ENCODE data around the gene TRIM47. TPM values are rescaled to one million over a fixed set of nuclear protein-coding genes. Genes with fewer than 3 reads are reported as not detected.

TRIM47 gene
- total RNA-seq, 2 experiments from 2014 or later: 25.9 to 41.9 TPM

GRCh38 chr17:75874323-75875181, 3.8 kb downstream of the TRIM47 start:
- H3K4me1 ChIP-seq (ENCODE audit: insufficient read depth, low read length, poor library complexity, severe bottlenecking): peaks cover 41% of the 10 kb centered on the region
- H3K4me2 ChIP-seq (ENCODE audit: low read length): no peak overlapping the region
- H3K9me2 ChIP-seq (ENCODE audit: insufficient read depth, low read length): no peaks in the 10 kb centered on the region
- intact Hi-C loops (cut with micrococcal nuclease; ENCODE audit: unreplicated experiment): no loop called here
- no peaks in the 10 kb centered on the region for H4K20me1 ChIP-seq (ENCODE audit: insufficient read depth, low read length)
- ChIA-PET CTCF (ENCODE audit: unreplicated experiment) (interaction anchor here (0.7 to 0.9 kb wide), 2 partner anchors 16 to 453 kb away, joined by 3 to 17 read pairs; no protein-coding TSS in a partner anchor), POLR2A (interaction anchor here (0.6 to 3.5 kb wide), 3 partner anchors 16 to 511 kb away, joined by 8 to 28 read pairs (median 11); partner anchors contain the start of gene WBP2)
- DNase-seq (ENCODE audit: low spot score): no peak
- TF ChIP-seq CTCF (conservative IDR thresholded peaks at IDR 0.05; ENCODE audit: low read length) (no peak), EZH2phosphoT487 (IDR thresholded peaks at IDR 0.05; ENCODE audit: borderline replicate concordance, low read depth, low read length) (no peak)
- H3K27ac ChIP-seq (ENCODE audit: low read depth, low read length, poor library complexity, severe bottlenecking): no peak overlapping the region
- BruUV-seq (replicated peaks): TSS peak; percentile 74
- no peaks in the 10 kb centered on the region for H3K79me2 ChIP-seq (ENCODE audit: insufficient read depth, low read depth, low read length)
- H2AFZ ChIP-seq (ENCODE audit: low read length): no peak overlapping the region
- H3K4me3 ChIP-seq (ENCODE audit: low read depth, low read length, poor library complexity, severe bottlenecking): no peak overlapping the region
- H3K36me3 ChIP-seq (ENCODE audit: insufficient read depth, low read length): 0 out of 2 replicates have a peak, but pooled peaks cover 7% of the 10 kb centered on the region
- no peaks in the 10 kb centered on the region for H3K9me3 ChIP-seq (ENCODE audit: low read length)

GRCh38 chr17:75873587-75874322, 4.6 kb downstream of the TRIM47 start:
- ChIA-PET POLR2A (interaction anchor here (0.5 kb wide), 1 partner anchor 11 kb away, joined by 3 read pairs; no protein-coding TSS in a partner anchor), CTCF (ENCODE audit: unreplicated experiment) (no interaction called here)
- intact Hi-C loops (cut with micrococcal nuclease; ENCODE audit: unreplicated experiment): no loop called here
- Histone ChIP-seq H3K4me2 (ENCODE audit: low read length) (no peak overlapping the region), H3K79me2 (ENCODE audit: insufficient read depth, low read depth, low read length) (no peaks in the 10 kb centered on the region), H3K4me1 (ENCODE audit: insufficient read depth, low read length, poor library complexity, severe bottlenecking) (peaks cover 41% of the 10 kb centered on the region), H2AFZ (ENCODE audit: low read length) (no peak overlapping the region), H4K20me1 (ENCODE audit: insufficient read depth, low read length) (no peaks in the 10 kb centered on the region), H3K9me2 (ENCODE audit: insufficient read depth, low read length) (no peaks in the 10 kb centered on the region), H3K4me3 (ENCODE audit: low read depth, low read length, poor library complexity, severe bottlenecking) (no peak overlapping the region), H3K36me3 (ENCODE audit: insufficient read depth, low read length) (0 out of 2 replicates have a peak, but pooled peaks cover 7% of the 10 kb centered on the region), H3K27ac (ENCODE audit: low read depth, low read length, poor library complexity, severe bottlenecking) (no peak overlapping the region), H3K9me3 (ENCODE audit: low read length) (no peaks in the 10 kb centered on the region)
- no peak for TF ChIP-seq EZH2phosphoT487 (IDR thresholded peaks at IDR 0.05; ENCODE audit: borderline replicate concordance, low read depth, low read length)
- no peak for TF ChIP-seq CTCF (conservative IDR thresholded peaks at IDR 0.05; ENCODE audit: low read length)
- DNase-seq (ENCODE audit: low spot score): no peak
- no TSS peak for BruUV-seq (replicated peaks)
